HepG2 (cell line): Measurements from ENCODE around the gene LRP1B. TPM values are rescaled to one million over a fixed set of nuclear protein-coding genes. Genes with fewer than 3 reads are reported as not detected.

ENCODE experiments used
- ATAC-seq: fragments of 200-7000 bp; cut with Tn5 transposase; 3 replicates; pipeline ENCODE4 v1.9.1; 2020; ENCODE audit warnings: mild to moderate bottlenecking, moderate library complexity
- BruUV-seq: library from RNA; stranded (reverse); fragments of 400-500 nt; replicated peaks from 2 replicates; lab custom pipeline; 2021; lab: Mats Ljungman, UMichigan
- CTCF ChIA-PET: fragments of 300-600 bp; formaldehyde crosslinking; extraction: SDS; loops from one replicate; lab custom pipeline; 2021; ENCODE audit warnings: low total read pairs, inconsistent platforms, low intra/inter-chr PET ratio; lab: Yijun Ruan, JAX
- POLR2A ChIA-PET: fragments of 350-600 bp; sonication (Branson Sonifier 250); formaldehyde crosslinking; loops from one replicate; lab custom pipeline; 2020; ENCODE audit warnings: antibody characterized with exemption, inconsistent platforms; lab: Yijun Ruan, JAX
- DNase-seq: peaks from one replicate; pipeline ENCODE4 v3.0.0-alpha.2; 2015; ENCODE audit warnings: low spot score
- FAIRE-seq: peaks from 3 replicates; lab custom pipeline; 2011; peaks lifted over from hg19 to GRCh38; lab: Jason Lieb, UNC
- H2AFZ ChIP-seq: one replicate; pipeline ENCODE4 v1.6.1; 2011; ENCODE audit warnings: low read length, inconsistent platforms
- H3K27ac ChIP-seq: fragments of 300-600 bp; 3 replicates; pipeline ENCODE4 v1.8.0; 2011; ENCODE audit warnings: mixed run types, mild to moderate bottlenecking, mixed read lengths, low read length, inconsistent platforms; ENCODE audit not compliant: insufficient read depth; ENCODE audit errors: extremely low read length
- H3K27me3 ChIP-seq, 2 experiments: fragments of 200-600 bp in 1 of 2; 2 replicates in 1 of 2; 3 replicates in 1 of 2; pipeline versions ENCODE4 v1.6.0 to v1.8.0; 2011; ENCODE audit warnings: low read length in 2 of 2, mild to moderate bottlenecking in 2 of 2, moderate library complexity in 2 of 2, inconsistent platforms in 1 of 2; ENCODE audit not compliant: insufficient read depth in 2 of 2, control insufficient read depth in 1 of 2
- H3K36me3 ChIP-seq, 2 experiments: fragments of 200-600 bp in 1 of 2; replicated peaks in 1 of 2; 2 replicates in 1 of 2; 3 replicates in 1 of 2; pipeline versions ENCODE4 v1.5.1 to v1.8.0; 2011; ENCODE audit warnings: low read length in 2 of 2, inconsistent platforms in 1 of 2; ENCODE audit not compliant: insufficient read depth in 2 of 2, control insufficient read depth in 1 of 2
- H3K4me1 ChIP-seq: 2 replicates; pipeline ENCODE4 v1.5.1; 2012; ENCODE audit warnings: low read length, inconsistent platforms; ENCODE audit not compliant: insufficient read depth
- H3K4me2 ChIP-seq: 2 replicates; pipeline ENCODE4 v1.6.0; 2011; ENCODE audit warnings: low read depth, low read length, inconsistent platforms
- H3K4me3 ChIP-seq, 3 experiments: fragments of 200-600 bp in 1 of 3; sonication (generic), shearing (Covaris generic) in 1 of 3; replicated peaks in 1 of 3; 2 replicates each; pipeline ENCODE4 v1.5.1; 2011 to 2016; ENCODE audit warnings: low read length in 3 of 3, inconsistent platforms in 2 of 3, low read depth in 2 of 3, mild to moderate bottlenecking in 2 of 3, control low read depth in 1 of 3, mixed read lengths in 1 of 3; ENCODE audit not compliant: insufficient read depth in 1 of 3
- H3K79me2 ChIP-seq: one replicate; pipeline ENCODE4 v1.6.1; 2011; ENCODE audit warnings: low read length, inconsistent platforms; ENCODE audit not compliant: insufficient read depth
- H3K9ac ChIP-seq: 2 replicates; pipeline ENCODE4 v1.6.0; 2011; ENCODE audit warnings: mild to moderate bottlenecking, low read depth, low read length, inconsistent platforms; ENCODE audit not compliant: insufficient read depth
- H3K9me3 ChIP-seq: 2 replicates; pipeline ENCODE4 v1.5.1; 2012; ENCODE audit warnings: mild to moderate bottlenecking, low read length
- H4K20me1 ChIP-seq: 2 replicates; pipeline ENCODE4 v1.6.0; 2011; ENCODE audit warnings: inconsistent platforms, mild to moderate bottlenecking, low read length, moderate library complexity; ENCODE audit not compliant: insufficient read depth
- CREB3 ChIP-seq: sonication (generic); formaldehyde crosslinking; IDR thresholded peaks from 2 replicates; pipeline ENCODE4 v1.5.0; 2020; ENCODE audit warnings: missing genetic modification reagents
- ESRRA ChIP-seq: sonication (generic); formaldehyde crosslinking; IDR thresholded peaks from 2 replicates; pipeline ENCODE4 v1.5.1; 2020; ENCODE audit warnings: mild to moderate bottlenecking, low read depth, missing genetic modification reagents
- MIXL1 ChIP-seq: IDR thresholded peaks from 2 replicates; pipeline ENCODE4 v1.6.1; 2016
- MTF2 ChIP-seq: sonication (generic); formaldehyde crosslinking; IDR thresholded peaks from 2 replicates; pipeline ENCODE4 v1.5.0; 2020; ENCODE audit warnings: missing genetic modification reagents, borderline replicate concordance
- SALL1 ChIP-seq: sonication (generic); formaldehyde crosslinking; IDR thresholded peaks from 2 replicates; pipeline ENCODE4 v1.8.0; 2022; ENCODE audit warnings: mild to moderate bottlenecking, missing genetic modification reagents
- SMAD3 ChIP-seq: sonication (generic); formaldehyde crosslinking; IDR thresholded peaks from 2 replicates; pipeline ENCODE4 v1.4.0; 2020; ENCODE audit warnings: missing genetic modification reagents
- SP4 ChIP-seq: sonication (generic); formaldehyde crosslinking; IDR thresholded peaks from 2 replicates; pipeline ENCODE4 v1.8.1; 2023; ENCODE audit warnings: mild to moderate bottlenecking, missing genetic modification reagents
- TARDBP ChIP-seq: sonication (generic); formaldehyde crosslinking; IDR thresholded peaks from 2 replicates; pipeline ENCODE4 v1.8.0; 2022; ENCODE audit warnings: mild to moderate bottlenecking, missing genetic modification reagents
- WIZ ChIP-seq: sonication (generic); formaldehyde crosslinking; IDR thresholded peaks from 2 replicates; pipeline ENCODE4 v1.5.1; 2020; ENCODE audit warnings: mild to moderate bottlenecking, missing genetic modification reagents
- ZNF138 ChIP-seq: sonication (generic); formaldehyde crosslinking; IDR thresholded peaks from 2 replicates; pipeline ENCODE4 v1.5.0; 2020; ENCODE audit warnings: mild to moderate bottlenecking, low read depth, missing genetic modification reagents
- ZNF382 ChIP-seq: sonication (generic); formaldehyde crosslinking; IDR thresholded peaks from 2 replicates; pipeline ENCODE4 v1.5.0; 2020; ENCODE audit warnings: missing genetic modification reagents, mild to moderate bottlenecking, borderline replicate concordance
- ZNF484 ChIP-seq: sonication (generic); formaldehyde crosslinking; IDR thresholded peaks from 2 replicates; pipeline ENCODE4 v1.5.1; 2020; ENCODE audit warnings: mild to moderate bottlenecking, low read depth, missing genetic modification reagents, borderline replicate concordance
- ZNF674 ChIP-seq: sonication (generic); formaldehyde crosslinking; IDR thresholded peaks from 2 replicates; pipeline ENCODE4 v1.5.0; 2020; ENCODE audit warnings: low read depth, mild to moderate bottlenecking, missing genetic modification reagents
- ZNF777 ChIP-seq: sonication (generic); formaldehyde crosslinking; IDR thresholded peaks from 2 replicates; pipeline ENCODE4 v1.4.0; 2020; ENCODE audit warnings: missing genetic modification reagents
- ZSCAN21 ChIP-seq: sonication (generic); formaldehyde crosslinking; IDR thresholded peaks from 2 replicates; pipeline ENCODE4 v1.8.0; 2022; ENCODE audit warnings: mild to moderate bottlenecking, missing genetic modification reagents, moderate library complexity, borderline replicate concordance
- WGBS: methylation state at CpG from one replicate; pipeline ENCODE4 v1.1.6; 2017; ENCODE audit warnings: low lambda C conversion rate; 5-methylcytosine and 5-hydroxymethylcytosine counted together
- in situ Hi-C: cut with HindIII; loops from 2 replicates; pipeline ENCODE4 v1.10.0; 2017; ENCODE audit warnings: low pct_unique_long_range_greater_than_20kb; ENCODE audit not compliant: extremely low pct_ligation_motif_present
- intact Hi-C: fragments of 100-400 bp; cut with micrococcal nuclease; formaldehyde crosslinking; loops from one replicate; pipeline ENCODE4 v1.10.0; 2022; ENCODE audit not compliant: unreplicated experiment
- polyA plus RNA-seq, 8 experiments: library from polyadenylated mRNA; depleted of rRNA in 3 of 8; stranded (reverse) in 7 of 8; unstranded in 1 of 8; fragments of >200 nt; fragmentation: Illumina TruSeq in 4 of 8; extraction: Trizol in 4 of 8; gene quantifications; 2 replicates each; pipeline versions ENCODE4 v1.2.1 to v1.2.3, GENCODE V29; 2011 to 2016; ENCODE audit warnings: low read depth in 4 of 8, missing spikeins in 1 of 8, mixed read lengths in 1 of 8; ENCODE audit not compliant: insufficient read depth in 1 of 8
- total RNA-seq, 5 experiments: library from RNA; depleted of rRNA; stranded (reverse); fragments of >200 nt; fragmentation: Illumina TruSeq; extraction: Trizol; gene quantifications; 2 replicates each; pipeline ENCODE4 v1.2.3, GENCODE V29; 2016; ENCODE audit warnings: low read depth in 1 of 5
- TF ChIP-seq, protein P1 (sequence below): fragments of 450-650 bp; IDR thresholded peaks from 2 replicates; pipeline ENCODE4 v1.6.1; 2017
- TF ChIP-seq, protein P2 (sequence below): IDR thresholded peaks from 2 replicates; pipeline ENCODE4 v1.6.1; 2016; ENCODE audit warnings: low read depth, borderline replicate concordance
- TF ChIP-seq, protein P3 (sequence below): sonication (generic); formaldehyde crosslinking; IDR thresholded peaks from 2 replicates; pipeline ENCODE4 v1.4.0; 2020; ENCODE audit warnings: missing genetic modification reagents, mild to moderate bottlenecking, borderline replicate concordance

LRP1B gene
- total and polyA plus RNA-seq, 2 of the 13 experiments (the other 11 are each of a cell fraction or from before 2014, with no cell fraction given): 0.04 TPM; not detected in 1

DNA sequence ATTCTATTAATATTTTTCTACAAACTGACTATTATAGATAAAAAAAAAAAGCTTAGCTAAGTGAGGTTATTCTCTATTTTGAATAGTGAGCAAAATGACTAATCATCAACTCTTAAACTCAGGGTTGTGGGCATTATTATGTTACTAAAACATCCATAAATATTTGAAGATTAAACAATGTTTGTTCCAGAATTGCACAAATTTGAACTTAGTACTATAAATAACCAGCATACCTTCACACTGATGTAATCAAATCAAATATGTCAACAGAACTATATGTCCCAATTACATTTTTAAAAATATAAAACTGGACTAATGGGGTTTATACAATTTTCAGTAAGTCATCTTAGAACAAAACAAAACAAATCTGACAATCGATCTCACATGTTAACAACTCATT is 800.9 kb downstream of the LRP1B start (continued):
- no peak for TF ChIP-seq ZSCAN21 (CRISPR knock-in tag)

DNA sequence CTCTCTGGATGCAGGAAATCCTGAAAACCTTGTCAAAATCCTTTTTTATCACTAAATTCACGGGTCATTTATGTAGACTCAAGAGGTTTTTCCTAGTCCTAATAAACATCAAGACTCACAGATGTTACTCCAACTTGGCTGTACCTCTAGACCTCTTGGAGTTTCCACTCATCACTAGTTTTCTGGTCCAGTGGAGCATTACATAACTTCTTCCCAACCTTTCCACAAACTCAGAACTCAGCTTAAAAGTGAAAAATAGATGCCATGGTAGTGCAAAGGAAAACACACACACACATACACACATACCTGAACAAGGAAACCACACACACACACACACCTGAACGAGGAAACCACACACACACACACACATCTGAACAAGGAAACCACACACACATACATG is 807.2 kb downstream of the LRP1B start:
- intact Hi-C loops: no loop called here
- in situ Hi-C loops: no loop called here
- H3K9me3 ChIP-seq: no peaks in the 10 kb centered on the region
- ChIA-PET CTCF (no interaction called here), POLR2A (no interaction called here)
- H3K36me3 ChIP-seq: no peaks in the 10 kb centered on the region
- WGBS: 0% methylated on average over 2 of the region's 2 CpGs
- H3K4me1 ChIP-seq: no peaks in the 10 kb centered on the region
- TF ChIP-seq, protein P1, sequence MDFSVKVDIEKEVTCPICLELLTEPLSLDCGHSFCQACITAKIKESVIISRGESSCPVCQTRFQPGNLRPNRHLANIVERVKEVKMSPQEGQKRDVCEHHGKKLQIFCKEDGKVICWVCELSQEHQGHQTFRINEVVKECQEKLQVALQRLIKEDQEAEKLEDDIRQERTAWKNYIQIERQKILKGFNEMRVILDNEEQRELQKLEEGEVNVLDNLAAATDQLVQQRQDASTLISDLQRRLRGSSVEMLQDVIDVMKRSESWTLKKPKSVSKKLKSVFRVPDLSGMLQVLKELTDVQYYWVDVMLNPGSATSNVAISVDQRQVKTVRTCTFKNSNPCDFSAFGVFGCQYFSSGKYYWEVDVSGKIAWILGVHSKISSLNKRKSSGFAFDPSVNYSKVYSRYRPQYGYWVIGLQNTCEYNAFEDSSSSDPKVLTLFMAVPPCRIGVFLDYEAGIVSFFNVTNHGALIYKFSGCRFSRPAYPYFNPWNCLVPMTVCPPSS: no peak
- no peak for TF ChIP-seq SMAD3 (CRISPR knock-in tag)
- no peak for TF ChIP-seq ZNF777 (CRISPR knock-in tag)
- no peak for TF ChIP-seq MTF2 (CRISPR knock-in tag)
- no peak for TF ChIP-seq MIXL1 (CRISPR knock-in tag)
- TF ChIP-seq, protein P2, sequence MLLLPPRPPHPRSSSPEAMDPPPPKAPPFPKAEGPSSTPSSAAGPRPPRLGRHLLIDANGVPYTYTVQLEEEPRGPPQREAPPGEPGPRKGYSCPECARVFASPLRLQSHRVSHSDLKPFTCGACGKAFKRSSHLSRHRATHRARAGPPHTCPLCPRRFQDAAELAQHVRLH (CRISPR knock-in tag): no peak
- no peak for TF ChIP-seq SP4 (CRISPR knock-in tag)
- no peak for TF ChIP-seq ZNF484 (CRISPR knock-in tag)
- TF ChIP-seq, protein P3, sequence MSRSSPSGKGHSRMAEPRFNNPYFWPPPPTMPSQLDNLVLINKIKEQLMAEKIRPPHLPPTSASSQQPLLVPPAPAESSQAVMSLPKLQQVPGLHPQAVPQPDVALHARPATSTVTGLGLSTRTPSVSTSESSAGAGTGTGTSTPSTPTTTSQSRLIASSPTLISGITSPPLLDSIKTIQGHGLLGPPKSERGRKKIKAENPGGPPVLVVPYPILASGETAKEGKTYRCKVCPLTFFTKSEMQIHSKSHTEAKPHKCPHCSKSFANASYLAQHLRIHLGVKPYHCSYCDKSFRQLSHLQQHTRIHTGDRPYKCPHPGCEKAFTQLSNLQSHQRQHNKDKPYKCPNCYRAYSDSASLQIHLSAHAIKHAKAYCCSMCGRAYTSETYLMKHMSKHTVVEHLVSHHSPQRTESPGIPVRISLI (CRISPR knock-in tag): no peak
- TF ChIP-seq ZNF674 (CRISPR knock-in tag): no peak
- no peak for TF ChIP-seq ZNF382 (CRISPR knock-in tag)
- TF ChIP-seq SALL1 (CRISPR knock-in tag): no peak
- TF ChIP-seq TARDBP: no peak
- no peak for TF ChIP-seq ZNF138
- no peak for TF ChIP-seq ESRRA (CRISPR knock-in tag)
- no peak for TF ChIP-seq WIZ (CRISPR knock-in tag)
- no peak for TF ChIP-seq CREB3 (CRISPR knock-in tag)
- no peak overlapping the region for H3K4me2 ChIP-seq
- H4K20me1 ChIP-seq: no peaks in the 10 kb centered on the region
- no peak overlapping the region for H3K9ac ChIP-seq
- no peak overlapping the region for H2AFZ ChIP-seq
- BruUV-seq: no TSS peak
- H3K27me3 ChIP-seq: no peaks in the 10 kb centered on the region
- ATAC-seq: no peak
- DNase-seq: no peak
- H3K4me3 ChIP-seq: no peak overlapping the region
- no peak for FAIRE-seq
- no peak overlapping the region for H3K27ac ChIP-seq
- no peaks in the 10 kb centered on the region for H3K79me2 ChIP-seq
